GM21526 (cell line): ENCODE data around the gene MPV17L2.
A peak's percentile ranks its signal among the peaks of the same experiment; 100 is the strongest.

Experiments used
- ATAC-seq: cut with Tn5 transposase; IDR thresholded peaks from one replicate; pipeline ENCODE4 v1.9.1; 2021; ENCODE audit warnings: moderate library complexity; ENCODE audit not compliant: unreplicated experiment, low FRiP score

The MPV17L2 gene

DNA sequence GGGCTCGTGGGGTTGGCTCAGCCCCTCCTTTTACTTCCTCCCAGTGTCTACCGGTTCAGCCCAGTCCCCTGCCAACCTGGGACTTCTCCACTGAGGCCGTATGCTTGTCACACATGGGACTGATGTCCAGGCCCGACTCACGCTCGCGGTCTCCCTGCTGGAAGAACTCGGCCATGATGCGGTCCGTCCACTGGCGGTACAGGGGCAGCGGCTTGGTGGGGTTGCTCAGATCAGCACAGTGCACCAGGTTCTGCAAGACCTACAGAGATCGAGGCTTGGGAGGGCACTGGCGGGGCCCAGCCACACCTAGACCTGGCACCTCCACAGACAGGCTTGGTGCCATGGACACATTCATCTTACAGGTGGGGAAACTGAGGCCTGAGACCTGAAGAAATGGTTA is 18.7 kb downstream of the MPV17L2 start:
- no peak for ATAC-seq

DNA sequence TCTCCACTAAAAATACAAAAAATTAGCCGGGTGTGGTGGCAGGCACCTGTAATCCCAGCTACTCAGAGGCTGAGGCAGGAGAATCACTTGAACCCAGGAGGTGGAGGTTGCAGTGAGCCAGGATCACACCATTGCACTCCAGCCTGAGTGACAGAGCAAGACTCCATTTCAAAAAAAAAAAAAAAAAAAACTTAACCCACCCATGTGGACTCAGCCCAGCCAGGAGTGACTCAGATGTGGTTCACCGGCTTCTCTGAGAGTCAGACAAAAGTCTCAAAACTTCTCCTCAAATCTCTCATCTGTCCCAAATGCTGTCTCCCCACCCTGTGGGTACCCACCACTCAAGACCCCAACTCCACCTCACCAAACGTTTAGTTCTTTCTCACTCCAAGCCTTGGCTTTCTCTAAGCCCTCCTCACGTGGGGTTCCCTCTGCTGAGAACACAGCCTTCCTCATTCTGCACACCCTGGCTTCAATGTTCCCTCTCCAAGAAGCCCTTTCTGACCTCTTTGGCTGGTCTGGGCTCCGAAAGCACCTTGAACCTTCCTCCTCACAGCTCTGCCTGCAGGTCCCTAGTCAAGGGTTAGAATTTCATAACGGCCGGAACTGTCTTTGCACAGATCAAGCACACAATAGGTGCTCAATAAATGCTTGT is 21.9 kb downstream of the MPV17L2 start:
- ATAC-seq: no peak

DNA sequence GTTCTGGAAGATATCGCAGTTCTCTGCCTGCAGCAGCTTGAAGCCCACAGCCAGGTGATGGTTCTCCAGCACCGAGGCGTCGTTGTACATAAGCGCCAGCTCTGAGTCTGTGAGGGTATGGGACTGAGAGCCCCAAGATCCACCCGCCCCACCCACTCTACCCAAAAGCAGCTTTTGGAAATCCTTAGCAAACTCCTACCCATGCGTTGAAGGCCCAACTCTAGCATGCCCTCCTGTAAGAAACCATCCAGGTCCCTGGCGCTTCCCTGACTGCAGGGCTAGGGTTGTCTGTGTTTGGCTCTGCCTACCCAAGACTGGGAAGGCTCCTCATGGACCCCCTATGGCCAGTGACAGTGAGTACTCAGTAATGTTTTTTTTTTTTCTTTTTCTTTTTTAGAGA is 23.8 kb downstream of the MPV17L2 start:
- no peak for ATAC-seq

DNA sequence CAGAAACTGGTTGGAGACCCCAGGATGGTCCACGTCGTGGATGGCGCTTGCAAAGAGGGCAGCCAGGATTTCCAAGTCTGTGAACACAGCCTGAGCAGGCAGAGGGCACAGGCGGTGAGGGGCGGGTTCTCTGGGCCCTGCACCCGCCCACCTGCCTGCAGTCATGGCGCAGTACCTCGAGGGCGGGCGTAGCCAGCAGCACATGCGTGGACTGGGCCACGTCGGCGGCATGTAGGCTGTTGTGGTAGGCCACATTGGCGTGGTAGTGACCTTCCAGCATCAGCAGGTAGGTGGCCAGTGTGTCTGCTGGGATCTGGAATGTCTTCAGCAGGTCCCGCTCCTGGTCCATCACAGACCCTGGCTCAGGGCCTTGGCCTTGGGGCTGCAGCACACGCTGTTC is 25.1 kb downstream of the MPV17L2 start:
- no peak for ATAC-seq

DNA sequence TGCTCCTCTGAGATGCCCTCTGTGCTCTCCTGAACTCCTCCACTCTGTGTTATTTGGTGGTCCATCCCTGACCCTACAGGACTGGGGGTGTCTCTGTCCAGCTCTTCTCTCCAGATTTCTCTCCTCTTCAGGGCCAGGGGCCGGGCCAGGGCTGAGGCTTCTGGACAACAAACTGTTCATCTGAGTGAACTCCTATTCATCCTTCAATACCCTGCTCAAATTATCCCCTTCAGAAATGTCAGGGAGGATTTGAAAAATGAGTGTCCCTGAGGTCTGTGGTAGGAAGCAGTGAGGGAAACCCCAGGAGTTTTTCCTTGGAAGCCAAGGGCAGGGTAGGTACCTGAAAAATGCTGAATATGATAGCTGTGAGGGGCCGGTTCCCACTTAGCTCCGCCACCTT is 25.6 kb downstream of the MPV17L2 start:
- no peak for ATAC-seq

DNA sequence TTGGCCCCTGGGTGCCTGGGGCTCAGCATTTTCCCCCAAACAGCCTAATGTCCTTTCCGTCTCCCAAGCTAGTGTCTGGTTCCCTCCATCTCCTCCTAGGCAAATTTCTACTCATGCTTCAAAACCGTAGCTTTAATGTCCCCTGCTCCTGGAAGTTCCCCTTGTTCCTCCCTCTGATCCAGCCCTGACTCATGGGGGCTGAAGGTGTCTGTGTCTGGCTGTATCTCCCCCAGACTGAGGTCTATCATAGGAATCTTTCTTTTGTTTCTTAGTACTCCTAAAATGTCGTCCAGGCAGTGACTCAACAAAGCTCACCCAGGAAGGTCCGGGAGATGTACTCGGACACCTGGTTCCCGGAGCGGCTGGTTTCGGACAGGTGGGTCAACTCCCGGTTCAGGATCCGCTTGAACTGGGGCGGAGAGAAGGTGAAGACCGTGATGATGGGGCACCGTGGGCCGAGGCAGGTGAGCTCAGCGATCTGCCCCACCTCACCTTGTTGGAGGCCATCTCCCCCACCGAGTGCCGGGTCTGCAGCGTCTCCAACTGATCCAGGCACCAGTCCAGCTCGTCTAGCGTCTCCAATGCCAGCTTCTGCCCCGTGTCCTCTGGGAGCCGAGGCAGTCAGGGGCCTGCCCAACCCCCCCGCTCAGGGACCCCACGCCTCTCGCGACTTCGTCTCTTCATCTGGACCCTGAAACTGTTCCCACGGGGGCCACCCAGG is 27.1 kb downstream of the MPV17L2 start:
- ATAC-seq: no peak

DNA sequence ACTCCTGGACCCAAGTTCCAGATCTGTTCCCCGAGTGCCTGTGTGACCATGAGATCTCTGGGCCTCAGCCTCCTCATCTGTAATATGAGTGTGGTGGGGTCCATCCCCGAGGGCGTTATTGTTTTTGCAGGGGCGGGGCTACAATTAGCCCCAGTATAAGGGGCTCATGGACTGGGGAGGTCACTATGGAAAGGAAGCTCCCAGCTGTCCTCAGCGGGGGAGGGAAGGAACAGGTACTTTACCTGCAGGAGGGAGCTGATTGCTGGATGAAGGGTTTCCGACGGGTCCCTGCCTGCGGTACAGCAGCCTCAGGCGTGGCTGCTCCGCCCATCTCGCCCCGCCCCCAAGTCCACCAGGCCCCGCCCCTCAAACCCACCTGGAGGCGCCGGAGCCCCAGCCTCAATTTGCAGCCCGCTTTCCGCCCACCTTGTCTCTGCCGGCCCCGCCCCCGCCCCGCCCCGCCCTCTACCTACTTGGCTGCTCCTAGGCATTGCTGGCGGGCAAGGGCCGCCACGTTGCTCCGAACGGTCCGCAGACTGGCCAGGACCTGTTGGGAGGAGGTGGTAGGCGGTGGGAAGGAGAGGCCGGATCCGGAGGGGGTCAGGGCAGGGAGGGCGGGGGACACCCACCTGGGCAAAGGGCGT is 27.7 kb downstream of the MPV17L2 start:
- no peak for ATAC-seq

DNA sequence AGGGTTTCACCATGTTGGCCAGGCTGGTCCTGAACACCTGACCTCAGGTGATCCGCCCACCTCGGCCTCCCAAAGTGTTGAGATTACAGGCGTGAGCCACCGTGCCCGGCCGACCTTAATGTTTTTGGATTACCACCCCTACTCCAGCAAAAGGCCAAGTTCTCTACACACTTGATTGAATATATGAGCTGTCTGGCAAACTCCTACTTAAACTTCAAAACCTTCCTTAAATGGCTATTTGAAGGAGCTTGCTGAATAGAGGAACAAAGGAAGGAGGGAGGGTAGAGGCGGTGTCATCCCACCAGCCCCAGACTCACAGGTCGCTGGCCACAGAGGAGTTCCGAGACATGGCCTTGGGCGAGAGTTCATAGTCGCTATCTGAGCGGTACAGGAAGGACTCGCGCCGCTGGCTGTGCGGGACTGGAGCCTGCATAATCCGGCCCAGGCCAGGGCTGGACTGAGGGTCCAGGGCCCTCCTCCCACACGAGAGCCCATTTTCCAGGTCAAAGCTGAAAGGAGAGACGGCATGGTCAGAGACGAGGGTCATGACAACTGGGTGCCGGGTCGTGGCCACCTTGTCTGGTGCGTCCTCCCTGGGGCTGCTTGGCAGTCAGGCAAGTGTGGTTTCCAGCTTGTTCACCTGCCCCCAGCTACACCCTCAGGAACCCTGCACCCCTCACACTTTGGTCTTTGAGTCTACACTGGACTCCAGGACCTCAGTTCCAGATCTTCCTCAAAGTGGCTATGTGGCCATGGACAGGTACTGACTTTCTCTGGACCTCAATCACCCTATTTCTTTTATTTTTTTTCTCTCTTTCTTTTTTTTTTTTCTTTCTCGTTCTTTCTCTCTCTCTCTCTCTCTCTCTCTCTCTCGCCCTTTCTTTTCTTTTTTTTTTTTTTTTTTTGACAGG is 29.1 kb downstream of the MPV17L2 start:
- no peak for ATAC-seq

DNA sequence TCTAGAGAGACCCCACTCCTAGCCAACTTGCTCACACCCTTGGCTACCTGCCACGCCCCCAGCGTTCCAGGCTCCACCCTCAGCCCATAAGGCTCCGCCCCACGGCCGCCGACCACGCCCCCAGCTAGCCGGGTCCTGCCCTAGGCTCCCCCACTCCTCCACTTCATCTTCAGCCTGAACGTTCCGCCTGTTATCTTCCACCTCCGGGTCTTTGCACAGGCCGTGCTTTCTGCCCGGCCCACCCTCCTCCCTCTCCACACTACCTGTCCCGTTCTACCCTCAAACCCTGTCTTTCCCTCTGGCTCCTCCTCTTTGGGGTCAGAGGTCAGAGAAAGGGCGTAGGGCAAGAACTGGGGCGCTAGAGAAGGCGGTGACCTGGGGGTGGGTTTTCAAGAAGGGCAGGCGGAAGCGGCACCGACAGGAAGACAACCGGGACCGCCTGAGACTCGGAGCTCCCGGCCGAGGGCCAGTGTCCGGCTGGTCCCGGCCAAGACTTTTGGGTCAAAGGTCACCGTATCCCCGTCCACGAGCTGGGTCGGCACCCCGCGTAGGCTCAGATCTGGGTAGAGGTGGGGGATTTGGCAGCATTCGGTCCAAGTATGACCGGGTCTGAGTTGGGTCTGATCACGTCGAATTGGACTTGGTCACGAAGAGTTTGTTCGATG is 31.0 kb downstream of the MPV17L2 start:
- no peak for ATAC-seq

DNA sequence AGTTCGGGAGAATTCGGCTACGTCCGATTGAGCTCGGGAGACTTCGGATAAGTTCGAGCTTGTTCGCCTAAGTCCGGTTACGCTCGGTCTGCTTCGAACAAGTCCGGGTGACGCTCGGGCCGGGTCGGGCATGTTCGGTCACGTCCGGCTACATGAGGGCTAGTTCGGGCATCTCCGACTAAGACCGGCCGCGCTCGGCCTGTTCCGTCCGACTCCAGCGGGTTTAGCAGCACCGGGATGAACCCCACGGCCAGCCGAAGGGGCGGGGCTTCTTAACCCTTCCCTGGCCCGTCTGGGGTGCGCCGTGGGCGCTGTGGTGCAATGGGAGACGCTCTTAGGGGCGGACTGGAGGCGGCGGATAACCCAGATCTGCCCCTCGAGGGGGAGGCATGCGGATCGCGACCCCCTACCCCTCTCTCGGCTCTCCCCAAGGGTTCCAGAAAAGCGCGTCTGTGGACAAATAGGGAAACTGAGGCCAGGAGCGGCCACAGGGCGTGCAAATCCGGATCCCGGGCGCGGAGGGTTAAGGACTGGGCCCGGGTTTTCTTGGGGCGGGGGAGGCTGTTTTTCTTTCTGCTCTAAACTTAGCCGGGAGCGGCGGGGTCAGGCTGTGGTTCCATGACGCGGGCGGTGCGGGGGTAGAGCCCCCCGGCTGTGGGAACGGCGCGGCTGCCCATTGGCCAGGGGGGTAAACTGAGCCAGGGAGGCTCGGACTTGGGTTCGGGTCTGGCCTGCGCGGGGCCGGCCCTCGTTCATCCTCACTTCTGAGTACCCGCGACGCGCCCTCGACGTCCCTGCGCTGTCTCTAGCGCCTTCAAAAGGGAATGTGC is 31.7 kb downstream of the MPV17L2 start:
- ATAC-seq: peak; percentile 79

DNA sequence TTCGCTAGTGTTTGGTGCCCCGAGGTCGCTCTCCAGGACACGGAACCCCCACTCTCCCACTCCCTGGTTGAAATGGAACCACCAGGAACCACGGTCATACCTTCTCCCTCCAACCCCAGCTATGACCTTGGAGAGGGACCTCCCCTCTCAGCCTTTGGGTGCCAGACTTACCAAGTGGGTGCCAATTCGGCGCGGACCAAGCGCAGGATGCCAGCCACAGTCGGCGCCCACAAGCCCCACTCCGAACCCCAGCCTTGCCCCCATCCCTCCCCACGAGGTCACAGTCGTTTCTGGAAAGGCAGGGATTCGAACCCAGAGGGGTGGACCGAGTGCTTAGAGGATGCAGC is 32.3 kb downstream of the MPV17L2 start:
- ATAC-seq: no peak

DNA sequence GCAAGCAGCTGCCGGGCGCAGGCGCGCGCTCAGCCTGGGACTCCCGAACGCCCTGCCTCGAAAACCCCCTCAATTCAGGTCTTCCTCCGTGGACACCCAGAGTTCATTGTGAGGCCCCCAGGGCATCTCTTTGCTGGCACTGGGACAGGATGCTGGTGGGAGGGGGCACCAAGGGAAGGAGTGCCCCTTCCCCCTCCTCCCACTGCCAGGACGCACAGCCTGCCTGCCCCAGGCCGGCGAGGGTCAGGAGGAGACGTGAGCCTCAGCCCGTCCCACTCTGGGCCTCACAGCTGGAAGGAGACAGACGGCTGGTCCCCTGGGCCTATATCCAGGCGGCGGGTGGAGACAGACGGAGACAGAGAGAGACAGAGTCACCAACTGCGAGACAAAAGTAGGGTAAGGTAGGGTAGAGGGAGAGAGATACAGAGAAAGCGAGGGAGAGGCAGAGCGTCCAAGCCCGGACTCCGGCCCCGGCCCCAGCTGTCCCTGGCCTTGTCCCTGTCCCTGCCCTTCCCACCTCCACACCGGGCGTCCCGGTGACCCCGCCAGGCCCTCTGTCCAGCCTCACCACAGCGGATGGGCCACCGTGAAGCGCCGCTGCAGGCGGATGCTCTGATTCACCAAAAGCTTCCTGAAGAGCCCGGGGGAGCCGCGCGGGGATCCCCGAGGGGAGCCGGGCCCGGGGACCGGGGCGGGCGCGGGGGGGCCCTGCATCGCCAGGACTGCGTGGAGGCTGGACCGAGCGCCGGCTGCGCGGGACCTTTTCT is 32.9 kb downstream of the MPV17L2 start, which contains the start of gene PDE4C:
TSS of gene PDE4C (minus strand) at position 737 of the 767 bp plus-strand sequence. CDS start at position 714, 23 bp downstream.
- no peak for ATAC-seq

DNA sequence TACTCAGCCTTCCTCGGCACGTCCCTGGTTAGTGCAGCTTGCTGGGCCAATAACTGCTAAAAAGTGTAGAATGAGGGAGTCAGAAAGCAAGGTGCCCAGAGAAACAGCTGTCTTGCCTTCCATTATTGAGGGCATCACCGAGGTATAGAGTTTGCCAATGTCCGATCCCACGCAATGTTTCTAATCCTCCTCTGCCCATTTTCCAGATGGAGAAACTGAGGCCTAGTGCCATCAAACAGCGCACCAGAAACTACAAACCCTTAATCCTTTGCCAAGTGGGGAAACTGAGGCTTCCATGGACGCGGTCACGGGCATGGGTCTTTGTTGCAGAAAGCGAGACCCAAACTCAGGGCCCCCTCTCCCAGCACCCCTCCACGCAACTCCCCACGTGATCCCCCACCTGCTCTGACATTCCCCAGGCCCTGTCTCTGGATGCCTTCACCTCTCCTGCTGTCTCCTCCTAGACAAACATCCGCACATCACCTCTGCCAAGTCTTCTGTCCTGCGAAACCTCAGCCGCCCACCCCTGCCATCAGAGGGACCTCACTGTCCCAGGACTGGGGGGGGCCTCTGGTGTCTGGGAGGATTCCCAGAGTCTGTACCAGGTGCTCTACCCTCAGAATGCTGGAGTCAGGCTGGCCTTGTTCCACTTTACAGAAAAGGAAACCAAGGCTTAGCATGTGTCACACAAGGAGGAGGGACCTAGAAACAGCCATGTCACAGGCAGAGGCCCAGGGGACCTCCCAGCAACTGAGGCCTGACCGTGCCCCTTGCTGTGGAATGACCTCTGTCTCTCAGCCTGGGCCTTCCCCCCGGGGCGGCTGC is 34.1 kb downstream of the MPV17L2 start:
- no peak for ATAC-seq

DNA sequence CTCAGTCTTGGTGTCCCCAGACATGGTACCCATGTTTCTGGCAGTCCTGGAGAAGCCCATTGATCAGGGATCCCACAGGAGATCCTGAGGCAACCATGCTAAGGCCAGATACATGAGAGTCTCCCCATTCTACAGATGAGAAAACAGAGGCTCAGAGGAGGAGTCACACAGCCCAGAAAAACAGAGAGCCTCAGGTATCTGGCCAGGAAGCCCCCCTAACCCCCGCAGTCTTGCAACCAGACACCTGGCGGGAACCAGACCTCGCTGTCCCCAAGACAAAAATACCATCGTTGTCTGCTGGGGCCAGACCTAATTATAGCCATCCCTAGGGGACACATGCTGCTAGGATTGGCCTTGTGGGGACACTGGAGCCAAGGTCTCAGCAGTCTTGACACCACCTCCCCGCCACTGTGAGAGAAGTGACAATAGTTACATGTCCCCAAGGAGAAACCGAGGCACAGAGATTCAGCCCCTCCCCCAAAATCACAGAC is 34.8 kb downstream of the MPV17L2 start:
- no peak for ATAC-seq

DNA sequence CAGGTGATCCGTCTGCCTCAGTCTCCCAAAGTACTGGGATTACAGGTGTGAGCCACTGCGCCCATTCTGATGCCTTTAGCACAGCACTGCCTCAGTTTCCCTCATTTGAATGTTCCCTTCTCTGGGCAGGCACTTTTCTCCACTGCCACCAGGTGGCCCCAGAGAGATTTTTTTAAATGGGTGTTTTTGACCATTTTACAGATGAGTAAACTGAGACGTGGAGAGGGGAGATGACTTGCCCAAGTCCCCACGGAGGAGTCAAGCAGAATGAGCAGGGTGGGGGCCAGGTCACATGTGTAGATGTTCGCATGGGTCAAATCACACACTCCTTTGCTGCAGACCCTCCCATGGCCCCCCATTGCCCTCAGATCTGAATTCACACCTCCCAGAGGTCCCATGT is 36.5 kb downstream of the MPV17L2 start:
- no peak for ATAC-seq

DNA sequence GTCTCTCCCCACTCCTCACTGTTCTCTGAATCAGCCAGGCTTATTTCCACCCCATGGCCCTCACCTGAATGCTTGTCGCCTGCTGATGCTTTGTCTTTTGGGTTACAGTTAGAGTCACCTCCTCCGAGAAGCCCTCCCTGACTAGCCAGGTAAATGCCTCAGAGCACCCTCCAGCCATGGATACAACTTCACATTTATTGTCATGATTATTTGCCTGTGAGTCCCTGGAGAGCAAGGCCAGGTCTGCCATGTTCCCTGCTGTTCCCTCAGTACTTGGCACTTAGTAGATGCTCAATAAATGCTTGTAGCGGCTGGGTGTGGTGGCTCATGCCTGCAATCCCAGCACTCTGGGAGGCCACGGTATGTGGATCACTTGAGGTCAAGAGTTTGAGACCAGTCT is 36.9 kb downstream of the MPV17L2 start:
- no peak for ATAC-seq

DNA sequence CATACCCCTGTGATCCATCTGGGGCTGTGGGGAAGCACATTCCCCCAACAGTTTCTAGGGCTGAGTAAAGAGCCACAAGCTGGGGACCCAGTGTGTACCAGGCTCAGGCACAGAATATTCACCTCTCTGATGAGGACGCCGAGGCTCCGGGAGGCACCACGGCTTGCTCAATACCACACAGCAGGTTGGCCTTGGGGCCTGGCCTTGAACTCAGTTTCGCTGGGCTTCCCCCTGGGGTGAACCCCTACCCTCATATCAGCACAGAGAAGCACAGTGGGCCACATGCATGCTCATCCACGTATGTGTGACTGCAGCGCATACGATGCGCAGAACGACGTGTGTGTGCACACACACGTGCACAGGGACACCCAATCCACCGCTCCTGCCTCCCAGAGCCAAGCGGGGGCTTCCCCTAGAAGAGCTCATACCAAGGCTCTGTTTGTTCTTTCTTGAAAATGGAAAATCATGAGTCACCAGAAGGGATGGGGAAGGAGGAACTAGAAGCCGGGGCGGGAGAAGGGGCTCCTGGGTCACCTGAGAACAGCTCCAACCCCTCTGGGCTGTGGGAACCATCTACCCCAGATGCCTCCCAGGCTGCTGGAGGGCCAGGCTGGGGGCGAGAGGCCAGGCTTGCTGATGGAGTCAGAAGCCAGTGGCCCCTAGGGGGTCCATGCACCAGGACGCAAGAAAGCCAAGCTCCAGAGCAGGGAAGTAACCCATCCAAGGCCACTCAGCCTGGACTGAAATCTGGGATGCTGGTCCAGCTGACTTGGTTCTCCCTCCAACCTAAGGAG is 38.1 kb downstream of the MPV17L2 start:
- no peak for ATAC-seq
